ENCODE results near the gene PRDM15. TPM values are rescaled to one million over a fixed set of nuclear protein-coding genes. Genes with fewer than 3 reads are reported as not detected.

PRDM15 gene
- total RNA-seq, 2 donors from 2014 or later: 12.9 to 22.1 TPM

DNA sequence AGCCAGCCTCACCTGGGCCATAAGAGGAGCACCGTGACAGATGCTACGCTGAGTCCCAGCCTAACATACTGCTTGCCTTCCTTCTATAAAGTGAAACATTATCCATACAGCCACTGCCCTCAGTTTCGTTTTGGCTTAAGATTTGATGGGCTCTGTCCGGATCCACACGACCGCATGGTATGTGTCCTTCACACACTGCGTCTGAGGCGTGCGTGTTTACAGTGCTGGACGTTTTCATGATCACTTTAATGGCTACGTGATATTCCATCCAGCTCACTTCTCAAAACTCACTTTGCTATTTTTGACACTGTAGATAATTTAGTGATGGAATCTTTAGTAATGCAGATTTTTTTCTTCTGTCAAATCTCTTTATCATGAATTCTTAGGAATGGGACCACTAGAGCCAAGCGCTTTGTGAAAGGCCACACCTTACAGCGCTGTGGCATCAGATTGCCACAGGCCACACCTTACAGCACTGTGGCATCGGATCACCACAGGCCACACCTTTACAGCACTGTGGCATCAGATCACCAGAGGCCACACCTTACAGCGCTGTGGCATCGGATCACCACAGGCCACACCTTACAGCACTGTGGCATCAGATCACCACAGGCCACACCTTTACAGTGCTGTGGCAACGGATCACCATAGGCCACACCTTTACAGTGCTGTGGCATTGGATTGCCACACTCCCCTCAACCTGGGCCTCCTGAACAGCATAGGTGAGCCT lies 47.1 kb downstream of the PRDM15 start:
- Mint-ChIP-seq H3K4me1 (ENCODE audit: low read depth in 2 of 2) (no peaks in the 10 kb centered on the region), H3K4me3 (no peak overlapping the region), H3K9me3 (no peaks in the 10 kb centered on the region), H3K27ac (no peak overlapping the region), H3K27me3 (no peaks in the 10 kb centered on the region), H3K36me3 (no peaks in the 10 kb centered on the region)
- no peak for DNase-seq (ENCODE audit: low spot score)
- ATAC-seq: no peak

DNA sequence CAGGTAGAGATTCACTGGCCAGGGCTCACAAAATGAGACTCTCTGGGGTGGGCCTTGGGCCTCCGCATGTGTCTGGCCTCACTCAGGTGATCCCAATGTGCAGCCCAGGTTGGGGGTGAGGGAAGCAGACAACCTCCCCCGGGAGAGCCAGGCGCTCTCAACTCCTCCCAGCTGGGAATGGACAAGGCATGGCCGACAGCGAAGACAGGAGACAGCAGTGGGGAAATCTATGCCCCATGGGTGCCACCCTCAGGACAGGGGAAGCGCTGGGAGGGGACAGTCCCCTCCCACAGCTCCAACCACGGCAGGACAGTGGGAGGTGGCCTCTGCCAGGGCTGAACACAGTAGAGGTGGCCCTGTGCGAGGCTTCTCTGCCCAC lies 47.7 kb downstream of the PRDM15 start:
- ATAC-seq: no peak
- no peak for DNase-seq (ENCODE audit: low spot score)
- H3K27me3 Mint-ChIP-seq: no peaks in the 10 kb centered on the region
- H3K27ac Mint-ChIP-seq: no peak overlapping the region
- H3K9me3 Mint-ChIP-seq: no peaks in the 10 kb centered on the region
- H3K4me3 Mint-ChIP-seq: no peak overlapping the region
- no peaks in the 10 kb centered on the region for H3K36me3 Mint-ChIP-seq
- no peaks in the 10 kb centered on the region for H3K4me1 Mint-ChIP-seq (ENCODE audit: low read depth in 2 of 2)

DNA sequence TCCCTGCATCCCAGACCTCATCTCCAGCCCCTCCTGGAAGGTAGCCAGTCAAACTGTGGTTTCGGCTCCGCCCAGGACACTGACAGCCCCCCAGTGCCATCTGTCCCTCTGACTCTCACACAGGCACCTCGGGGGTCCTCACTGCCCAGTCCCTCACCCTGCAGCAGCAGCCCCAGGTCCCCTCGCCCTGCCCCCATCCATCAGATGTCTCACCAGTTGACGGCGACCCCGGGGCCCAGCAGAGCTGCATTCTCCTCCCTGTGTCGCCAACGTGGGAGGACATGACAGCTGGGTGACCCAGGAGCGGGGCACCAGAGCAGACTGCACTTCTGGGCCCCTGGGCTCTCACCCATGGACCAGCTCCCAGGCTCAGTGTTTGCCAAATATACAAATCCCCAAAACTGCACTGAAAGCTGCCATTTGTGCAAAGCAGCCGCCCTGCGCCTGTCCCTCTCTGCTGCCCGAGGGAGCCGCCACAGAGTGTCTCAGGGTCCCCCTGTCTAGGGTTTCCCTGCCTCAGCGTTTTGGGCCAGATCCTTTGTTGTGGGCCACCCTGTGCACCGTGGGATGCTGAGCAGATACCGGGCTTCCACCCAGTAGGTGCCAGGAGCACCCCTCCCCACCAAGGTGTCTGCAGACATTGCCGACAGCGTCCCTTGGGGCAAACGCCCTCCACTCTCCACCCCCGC lies 48.2 kb downstream of the PRDM15 start:
- DNase-seq (ENCODE audit: low spot score) (no peak), ATAC-seq (no peak)
- H3K9me3 Mint-ChIP-seq: no peaks in the 10 kb centered on the region
- no peak overlapping the region for H3K4me3 Mint-ChIP-seq
- H3K36me3 Mint-ChIP-seq: no peaks in the 10 kb centered on the region
- no peak overlapping the region for H3K27ac Mint-ChIP-seq
- no peaks in the 10 kb centered on the region for H3K27me3 Mint-ChIP-seq
- H3K4me1 Mint-ChIP-seq (ENCODE audit: low read depth in 2 of 2): no peaks in the 10 kb centered on the region

DNA sequence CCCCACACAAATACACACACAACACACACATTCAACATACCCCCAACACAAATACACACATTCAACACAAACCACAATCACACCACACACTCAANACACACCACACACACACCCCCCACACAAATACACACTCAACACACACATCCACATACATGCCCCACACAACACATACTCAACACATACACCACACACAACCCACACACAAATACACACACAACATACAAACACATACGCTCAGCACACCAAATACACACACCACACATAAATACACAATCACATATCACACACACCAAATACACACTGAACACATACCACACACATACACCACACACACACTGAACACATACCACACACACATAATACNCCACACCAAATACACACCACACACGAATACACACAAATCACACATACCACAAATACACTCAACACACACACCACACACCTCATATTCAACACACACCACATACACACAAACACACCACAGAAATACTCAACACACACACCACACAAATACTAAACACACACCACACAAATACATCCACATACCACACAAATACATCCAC lies 48.9 kb downstream of the PRDM15 start:
- H3K9me3 Mint-ChIP-seq: no peaks in the 10 kb centered on the region

DNA sequence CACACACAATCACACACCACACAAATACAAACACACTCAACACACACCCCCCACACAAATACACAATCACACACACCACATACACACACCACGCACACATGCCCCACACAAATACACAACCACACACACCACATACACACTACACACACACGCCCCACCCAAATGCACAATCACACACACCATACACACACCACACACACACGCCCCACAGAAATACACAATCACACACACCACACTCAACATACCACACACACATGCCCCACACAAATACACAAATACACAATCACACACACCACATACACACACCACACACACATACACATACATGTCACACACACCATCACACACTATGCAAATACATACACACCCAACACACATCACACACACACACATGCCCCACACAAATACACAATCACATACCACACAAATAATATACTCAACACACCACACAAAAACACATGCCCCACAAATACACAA lies 50.2 kb downstream of the PRDM15 start:
- H3K27ac Mint-ChIP-seq: no peak overlapping the region
- DNase-seq (ENCODE audit: low spot score): no peak
- H3K4me1 Mint-ChIP-seq (ENCODE audit: low read depth in 2 of 2): no peaks in the 10 kb centered on the region
- no peaks in the 10 kb centered on the region for H3K9me3 Mint-ChIP-seq
- H3K4me3 Mint-ChIP-seq: no peak overlapping the region
- no peak for ATAC-seq
- H3K27me3 Mint-ChIP-seq: no peaks in the 10 kb centered on the region
- H3K36me3 Mint-ChIP-seq: no peaks in the 10 kb centered on the region

More for the DNA sequence above, 48.9 kb downstream of the PRDM15 start:
- H3K27ac Mint-ChIP-seq: no peak overlapping the region
- no peak for ATAC-seq
- no peaks in the 10 kb centered on the region for H3K4me1 Mint-ChIP-seq (ENCODE audit: low read depth in 2 of 2)
- no peaks in the 10 kb centered on the region for H3K36me3 Mint-ChIP-seq
- no peaks in the 10 kb centered on the region for H3K27me3 Mint-ChIP-seq
- DNase-seq (ENCODE audit: low spot score): no peak
- no peak overlapping the region for H3K4me3 Mint-ChIP-seq

DNA sequence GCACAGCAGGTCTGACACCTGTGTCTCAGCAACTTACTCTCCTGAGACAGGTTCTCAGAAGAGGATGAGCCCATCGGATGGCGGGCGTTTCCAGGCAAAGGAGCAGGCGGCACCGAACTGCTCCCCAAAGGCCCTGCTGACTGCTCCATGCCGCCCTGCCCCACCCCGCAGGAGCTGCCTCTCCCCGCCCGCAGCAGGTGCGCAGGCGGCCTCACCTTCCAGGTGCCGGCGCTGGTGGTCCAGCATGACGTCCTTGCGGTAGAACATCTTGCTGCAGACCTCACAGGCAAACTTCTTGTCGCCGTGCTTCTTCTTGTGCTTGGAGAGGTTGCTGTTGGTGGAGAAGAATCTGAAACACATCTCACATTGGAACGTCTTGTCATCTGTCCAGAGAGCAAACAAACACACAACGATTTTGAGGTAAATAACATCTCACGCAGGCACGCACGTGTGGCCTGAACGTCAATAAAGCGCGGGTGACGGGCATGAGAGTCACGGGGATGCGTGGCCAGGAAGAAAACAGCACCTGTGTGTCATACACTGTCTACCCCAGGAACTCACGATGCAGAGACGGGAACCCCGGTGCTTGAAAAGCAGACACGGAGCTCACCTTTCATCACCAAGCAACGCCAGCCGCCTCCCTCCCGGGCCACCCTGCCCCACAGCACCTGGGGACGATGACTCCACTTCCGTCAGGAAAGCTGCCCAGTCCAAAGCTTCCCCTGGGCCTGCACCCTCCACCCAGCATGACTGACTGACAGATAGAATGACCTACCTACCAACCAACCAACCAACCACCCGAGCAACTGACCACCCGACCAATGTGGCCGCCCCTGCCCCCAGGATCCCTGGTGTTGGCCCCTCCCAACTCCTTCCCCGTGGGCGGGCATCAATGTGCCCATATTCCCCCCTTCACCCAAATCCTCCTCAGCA lies 50.9 kb downstream of the PRDM15 start:
- no peak overlapping the region for H3K4me3 Mint-ChIP-seq
- ATAC-seq: no peak
- no peaks in the 10 kb centered on the region for H3K4me1 Mint-ChIP-seq (ENCODE audit: low read depth in 2 of 2)
- no peak overlapping the region for H3K27ac Mint-ChIP-seq
- no peaks in the 10 kb centered on the region for H3K36me3 Mint-ChIP-seq
- H3K27me3 Mint-ChIP-seq: no peaks in the 10 kb centered on the region
- DNase-seq (ENCODE audit: low spot score): no peak
- H3K9me3 Mint-ChIP-seq: no peaks in the 10 kb centered on the region

DNA sequence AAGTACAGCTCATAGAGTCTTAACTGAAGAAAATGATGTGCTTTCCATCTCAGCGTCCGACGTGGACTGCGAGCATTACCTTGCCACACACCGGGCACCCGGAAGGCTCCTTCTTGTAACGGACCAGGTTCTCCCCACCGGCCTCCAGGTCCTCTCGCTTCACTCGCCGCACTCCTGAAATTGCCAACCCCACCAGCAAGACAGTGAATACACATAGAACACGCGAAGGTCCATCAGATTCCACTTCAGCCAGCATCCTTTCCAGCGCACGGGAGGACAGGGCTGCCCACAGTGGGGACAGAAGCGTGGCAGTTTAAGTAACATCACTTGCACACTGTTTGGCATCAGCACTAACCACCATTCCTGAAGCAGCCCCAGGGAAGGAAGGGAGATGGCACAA lies 53.3 kb downstream of the PRDM15 start:
- DNase-seq (ENCODE audit: low spot score) (no peak), ATAC-seq (no peak)
- Mint-ChIP-seq H3K27me3 (no peaks in the 10 kb centered on the region), H3K27ac (no peak overlapping the region), H3K36me3 (no peaks in the 10 kb centered on the region), H3K4me3 (no peak overlapping the region), H3K9me3 (no peaks in the 10 kb centered on the region), H3K4me1 (ENCODE audit: low read depth in 2 of 2) (no peaks in the 10 kb centered on the region)

DNA sequence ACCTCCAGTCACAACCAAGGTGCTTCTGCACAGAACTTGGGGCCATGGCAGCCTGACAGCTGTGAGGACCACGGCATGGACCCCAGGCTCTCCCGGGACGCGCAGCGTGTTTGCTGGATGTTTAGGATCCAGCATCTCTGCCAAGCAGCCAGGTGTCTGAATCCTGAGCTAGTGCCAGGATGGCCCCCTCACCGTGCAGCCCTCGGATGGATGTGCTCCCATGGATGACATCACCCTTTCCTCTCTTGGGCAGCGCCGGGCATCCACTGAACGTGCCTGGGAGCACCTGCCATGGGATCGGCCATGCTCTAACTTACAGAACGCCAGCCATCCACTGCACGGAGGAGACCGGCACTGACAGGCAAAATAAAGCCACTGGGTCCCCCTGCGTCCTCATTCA lies 53.9 kb downstream of the PRDM15 start:
- H3K27ac Mint-ChIP-seq: no peak overlapping the region
- H3K9me3 Mint-ChIP-seq: no peaks in the 10 kb centered on the region
- H3K4me1 Mint-ChIP-seq (ENCODE audit: low read depth in 2 of 2): no peaks in the 10 kb centered on the region
- H3K27me3 Mint-ChIP-seq: no peaks in the 10 kb centered on the region
- no peak for ATAC-seq
- no peak for DNase-seq (ENCODE audit: low spot score)
- no peak overlapping the region for H3K4me3 Mint-ChIP-seq
- H3K36me3 Mint-ChIP-seq: no peaks in the 10 kb centered on the region

DNA sequence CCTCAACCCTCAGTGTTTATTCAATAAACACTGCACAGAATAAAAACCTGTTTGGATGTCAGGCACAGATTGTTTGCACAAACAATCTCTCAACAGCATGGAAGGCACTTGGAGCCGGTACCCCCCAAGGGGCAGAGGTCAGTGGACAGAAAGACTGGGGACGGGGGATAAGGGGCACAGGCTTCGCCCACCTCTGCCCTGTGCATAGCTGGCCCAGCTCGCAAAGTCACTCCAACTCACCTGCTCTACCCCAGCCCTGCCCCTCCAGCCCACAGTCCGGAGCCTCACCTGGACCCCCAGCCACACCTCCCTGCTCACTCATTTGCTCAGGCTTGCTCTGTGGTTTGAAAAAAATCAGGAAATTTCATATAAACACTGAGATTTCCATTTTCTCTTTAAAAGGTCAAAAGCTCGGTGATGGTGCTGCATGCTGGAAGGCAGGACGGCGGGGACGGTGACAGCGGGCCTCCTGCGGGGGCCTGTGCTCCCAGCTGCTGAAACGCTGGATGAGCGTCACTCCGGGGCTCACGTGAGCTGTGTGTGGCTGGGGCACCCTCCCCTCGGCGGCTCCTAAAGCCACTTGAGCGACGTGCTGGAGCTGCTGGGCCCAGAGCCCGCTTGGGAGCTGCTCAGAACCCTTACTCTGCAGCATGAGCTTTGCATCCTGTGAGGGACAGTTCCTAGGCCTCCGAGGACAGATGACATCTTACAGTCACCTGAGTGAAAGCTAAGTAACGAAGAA lies 54.5 kb downstream of the PRDM15 start:
- Mint-ChIP-seq H3K4me1 (ENCODE audit: low read depth in 2 of 2) (no peaks in the 10 kb centered on the region), H3K4me3 (no peak overlapping the region), H3K9me3 (no peaks in the 10 kb centered on the region), H3K36me3 (no peaks in the 10 kb centered on the region), H3K27ac (peak overlapping the region in 1 of 2 donors; percentile 61), H3K27me3 (no peaks in the 10 kb centered on the region)
- ATAC-seq (no peak), DNase-seq (ENCODE audit: low spot score) (no peak)

DNA sequence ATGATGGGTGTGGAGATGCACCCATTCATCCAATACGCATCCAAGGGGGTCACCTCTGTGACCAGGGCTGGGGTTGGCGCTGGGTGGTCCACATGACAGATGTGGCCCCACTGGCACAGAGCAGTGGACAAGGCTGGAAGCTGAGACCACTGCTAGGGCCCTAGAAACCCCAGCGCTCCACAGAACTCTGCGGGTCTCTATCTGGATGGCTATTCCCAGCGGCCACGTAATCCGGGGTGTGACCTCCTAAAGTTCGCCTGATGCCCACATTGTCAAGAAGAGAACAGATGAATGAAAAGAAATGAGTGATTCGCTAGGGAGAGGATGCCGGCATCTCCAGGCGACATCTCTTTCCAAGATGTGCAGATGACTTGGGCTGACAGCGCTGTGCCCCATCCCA lies 55.2 kb downstream of the PRDM15 start:
- H3K27ac Mint-ChIP-seq: peak overlapping the region in 1 of 2 donors; percentile 61

DNA sequence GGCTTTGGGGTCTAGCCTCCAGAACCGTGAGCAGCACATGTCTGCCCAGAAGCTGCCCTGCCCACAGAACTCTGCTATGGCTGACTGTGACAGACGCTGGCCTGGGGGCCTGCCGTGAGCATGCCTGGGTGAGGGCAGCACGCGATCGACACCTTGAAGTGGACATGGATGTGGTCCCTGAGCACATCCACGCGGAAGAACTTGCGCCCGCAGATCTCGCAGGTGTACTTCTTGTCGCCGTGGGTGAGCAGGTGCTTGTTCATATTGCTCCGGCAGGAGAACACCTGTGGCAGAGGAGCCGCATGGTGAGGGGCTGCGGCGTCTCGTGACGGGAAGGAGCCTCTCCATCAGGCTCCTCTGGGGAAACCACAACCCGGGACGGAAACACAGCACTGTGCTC lies 56.0 kb downstream of the PRDM15 start:
- DNase-seq (ENCODE audit: low spot score) (no peak), ATAC-seq (no peak)
- H3K27me3 Mint-ChIP-seq: no peaks in the 10 kb centered on the region
- no peaks in the 10 kb centered on the region for H3K36me3 Mint-ChIP-seq
- H3K4me1 Mint-ChIP-seq (ENCODE audit: low read depth in 2 of 2): no peaks in the 10 kb centered on the region
- no peak overlapping the region for H3K27ac Mint-ChIP-seq
- H3K4me3 Mint-ChIP-seq: no peak overlapping the region
- H3K9me3 Mint-ChIP-seq: no peaks in the 10 kb centered on the region

More for the DNA sequence above, 55.2 kb downstream of the PRDM15 start:
- Mint-ChIP-seq H3K36me3 (no peaks in the 10 kb centered on the region), H3K4me3 (no peak overlapping the region), H3K4me1 (ENCODE audit: low read depth in 2 of 2) (no peaks in the 10 kb centered on the region), H3K27me3 (no peaks in the 10 kb centered on the region), H3K9me3 (no peaks in the 10 kb centered on the region)
- DNase-seq (ENCODE audit: low spot score): no peak
- ATAC-seq: no peak

DNA sequence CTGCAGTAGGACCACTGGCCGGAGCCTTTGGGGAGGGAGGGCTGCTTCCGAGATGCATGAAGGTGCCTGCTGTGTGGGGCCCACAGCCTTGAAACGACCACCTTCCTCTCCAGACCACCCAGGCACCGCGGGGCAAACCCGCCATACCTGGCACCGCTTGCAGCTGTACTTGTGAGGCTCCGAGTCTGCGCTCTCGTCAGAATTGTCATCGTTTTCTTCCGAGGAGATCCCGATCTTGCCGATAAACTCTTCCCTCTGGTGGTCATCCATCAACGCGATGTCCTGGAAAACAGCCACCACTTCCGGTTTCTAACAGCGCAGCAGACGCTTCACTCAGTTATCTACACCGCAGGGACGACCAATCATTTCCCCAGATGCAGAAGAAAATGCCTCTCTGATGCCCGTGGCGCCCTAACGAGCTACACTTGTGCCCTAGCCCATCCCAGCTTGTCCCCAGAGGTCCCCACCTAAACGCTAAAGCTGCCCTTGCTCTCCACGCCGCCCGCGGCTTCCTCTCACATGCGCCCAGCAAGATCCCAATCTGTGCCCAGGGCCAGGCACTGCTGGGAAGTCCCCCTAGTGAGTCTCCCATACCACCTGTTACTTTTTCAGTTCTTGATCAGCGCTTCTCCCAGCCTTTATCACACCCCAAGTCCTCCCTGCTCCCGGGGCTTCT lies 57.2 kb downstream of the PRDM15 start:
- DNase-seq (ENCODE audit: low spot score) (no peak), ATAC-seq (no peak)
- peaks cover 0 to under 1% of the 10 kb centered on the region in 2 donors for H3K4me1 Mint-ChIP-seq (ENCODE audit: low read depth in 2 of 2)
- no peaks in the 10 kb centered on the region for H3K27me3 Mint-ChIP-seq
- no peaks in the 10 kb centered on the region for H3K36me3 Mint-ChIP-seq
- H3K4me3 Mint-ChIP-seq: no peak overlapping the region
- H3K9me3 Mint-ChIP-seq: no peaks in the 10 kb centered on the region
- H3K27ac Mint-ChIP-seq: no peak overlapping the region

Measured in natural killer cell treated with Interleukin-12 subunit alpha and Interleukin-12 subunit beta and Interleukin-15 and Interleukin-18, amount 100 ng/mL, for 72 hours (primary cell).